Measurements from ENCODE around the gene PDE4B.

PDE4B gene

GRCh38 chr1:66348776-66349175 is 556.1 kb downstream of the PDE4B start:
- DNase-seq, result no peak

DNA sequence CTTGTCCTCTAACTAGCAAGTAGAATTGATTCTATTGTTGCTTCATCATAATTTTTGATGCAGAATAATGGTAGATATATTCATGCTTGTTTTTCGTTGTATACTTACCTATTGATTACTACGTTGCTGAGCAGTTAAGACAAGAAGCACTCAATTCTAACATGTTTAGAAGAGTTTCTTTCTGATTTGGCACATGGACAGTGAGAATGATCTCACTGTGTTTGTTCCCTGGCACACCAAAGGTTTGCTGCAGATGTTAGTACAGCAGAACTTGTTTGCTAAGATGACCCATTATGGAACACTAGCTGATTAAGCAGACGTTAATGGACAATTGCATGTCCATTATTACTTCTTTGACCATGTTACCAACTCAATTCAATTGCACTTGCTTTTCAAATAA is 556.5 kb downstream of the PDE4B start:
- DNase-seq, result no peak

DNA sequence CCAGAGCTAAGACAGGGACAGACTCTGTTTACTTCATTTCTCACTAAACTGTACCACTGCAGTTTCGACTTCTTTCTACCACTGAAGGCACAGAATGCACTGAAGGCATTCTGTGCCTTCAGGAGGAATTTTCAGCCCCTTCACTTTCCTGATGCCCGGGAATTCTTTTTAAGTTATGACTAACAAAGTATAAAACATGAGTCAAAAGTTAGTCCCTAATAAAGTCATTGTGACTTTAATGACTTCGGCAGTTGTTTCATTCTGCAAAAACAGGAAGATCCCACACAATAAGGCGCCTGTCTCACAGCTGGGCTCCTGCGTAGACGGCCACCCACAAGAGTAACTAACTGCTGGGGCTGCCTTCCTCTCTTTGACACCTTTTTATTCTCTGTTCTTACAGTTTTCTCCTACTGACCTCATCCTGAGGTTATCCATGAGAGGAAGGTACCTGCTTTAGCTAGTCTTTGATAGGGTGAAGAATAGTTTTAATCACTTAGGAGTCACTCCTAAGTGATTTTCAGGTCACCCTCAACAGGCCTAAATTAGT is 557.4 kb downstream of the PDE4B start:
- no peak for DNase-seq

- no peak for DNase-seq
Observed at GRCh38 chr1:66351478-66351877, 558.8 kb downstream of the PDE4B start.

GRCh38 chr1:66351913-66352312 is 559.2 kb downstream of the PDE4B start:
- peak; percentile 57 for DNase-seq

GRCh38 chr1:66352792-66353191 is 560.1 kb downstream of the PDE4B start:
- no peak for DNase-seq

DNA sequence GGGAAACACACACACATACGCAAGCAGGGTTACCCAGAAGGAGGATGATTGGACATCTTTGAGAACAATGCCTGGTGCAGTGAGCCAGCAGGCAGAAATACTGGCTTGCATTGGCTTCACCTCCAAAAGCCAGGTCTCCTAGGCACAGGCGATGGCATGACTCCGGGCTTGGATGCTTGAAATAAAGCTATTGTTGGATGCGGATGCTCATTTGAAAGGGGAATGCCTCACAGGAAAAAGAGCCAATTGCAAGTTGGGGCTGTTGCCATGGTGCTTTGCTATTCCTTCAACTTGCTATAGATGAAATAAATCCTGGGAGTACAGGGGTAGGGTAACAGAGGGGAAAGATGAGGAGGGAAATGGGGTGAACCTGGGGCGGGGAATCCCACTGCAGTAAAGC is 560.6 kb downstream of the PDE4B start:
- DNase-seq, result no peak

GRCh38 chr1:66354311-66355201 is 561.9 kb downstream of the PDE4B start:
- no peak for DNase-seq

DNA sequence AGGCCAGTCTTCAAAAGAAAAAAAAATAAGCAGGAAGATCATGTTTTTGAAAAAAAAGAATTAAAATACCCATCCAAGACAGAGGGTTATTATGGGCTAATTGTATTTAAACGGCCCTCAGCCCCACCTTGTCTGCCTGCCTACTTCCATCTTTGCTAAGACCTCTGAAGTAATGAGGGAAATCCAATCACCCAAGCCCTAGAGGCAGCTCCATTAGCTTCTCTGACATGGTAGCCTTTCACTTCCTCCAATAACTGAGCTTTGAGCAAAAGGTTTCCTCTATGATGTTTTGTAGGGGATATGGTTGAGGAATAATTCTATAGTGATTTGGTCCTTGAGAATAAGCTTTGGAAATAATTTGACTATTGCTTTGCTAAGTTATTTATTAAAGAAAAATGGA is 563.1 kb downstream of the PDE4B start:
- no peak for DNase-seq

GRCh38 chr1:66356605-66357004 is 563.9 kb downstream of the PDE4B start:
- DNase-seq, result no peak

DNA sequence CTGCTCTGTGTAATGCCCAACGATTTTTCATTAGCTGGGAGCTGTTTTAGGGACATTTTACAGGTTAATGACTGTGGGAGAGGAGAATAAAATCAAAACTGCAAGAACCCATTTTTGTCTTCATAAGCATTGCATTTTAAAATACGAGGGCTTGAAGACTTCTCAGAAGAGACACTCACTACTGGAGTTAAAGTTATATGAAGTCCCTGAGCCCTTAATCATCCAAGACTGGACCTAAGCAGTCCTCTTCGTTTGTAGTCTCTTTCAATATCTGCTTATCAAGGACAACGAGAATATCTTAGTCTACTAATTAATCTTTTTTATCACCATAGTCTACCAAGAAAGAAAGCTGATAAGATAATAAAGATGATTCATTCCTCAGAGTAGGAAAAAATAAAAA is 564.3 kb downstream of the PDE4B start:
- no peak for DNase-seq

GRCh38 chr1:66357478-66358197 is 564.9 kb downstream of the PDE4B start:
- no peak for DNase-seq

GRCh38 chr1:66359269-66359668 is 566.6 kb downstream of the PDE4B start:
- DNase-seq, result no peak

DNA sequence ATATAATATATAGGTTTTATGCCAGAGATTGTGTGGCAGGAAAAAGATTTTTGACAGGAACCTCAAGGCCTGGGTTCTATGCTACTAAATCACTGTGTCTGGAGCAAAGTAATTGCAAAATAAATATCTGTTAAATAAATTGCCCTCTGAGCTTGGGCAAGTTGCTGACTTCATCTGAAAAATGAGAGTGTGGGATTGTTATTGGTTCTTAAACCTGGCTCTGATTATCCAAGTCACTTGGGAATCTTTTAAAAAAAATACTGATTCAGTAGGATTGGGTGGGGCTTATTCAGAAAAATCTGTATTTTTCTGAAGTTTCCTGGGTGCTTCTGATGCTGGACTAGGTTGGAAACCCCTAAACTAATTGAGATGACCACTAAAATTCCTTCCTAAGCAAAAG is 567.1 kb downstream of the PDE4B start:
- no peak for DNase-seq

- DNase-seq, result peak in 1 of 2 experiments; percentile 75
Observed at GRCh38 chr1:66360285-66360724, 567.6 kb downstream of the PDE4B start.

GRCh38 chr1:66364578-66365391 is 572.1 kb downstream of the PDE4B start:
- DNase-seq, result no peak

DNA sequence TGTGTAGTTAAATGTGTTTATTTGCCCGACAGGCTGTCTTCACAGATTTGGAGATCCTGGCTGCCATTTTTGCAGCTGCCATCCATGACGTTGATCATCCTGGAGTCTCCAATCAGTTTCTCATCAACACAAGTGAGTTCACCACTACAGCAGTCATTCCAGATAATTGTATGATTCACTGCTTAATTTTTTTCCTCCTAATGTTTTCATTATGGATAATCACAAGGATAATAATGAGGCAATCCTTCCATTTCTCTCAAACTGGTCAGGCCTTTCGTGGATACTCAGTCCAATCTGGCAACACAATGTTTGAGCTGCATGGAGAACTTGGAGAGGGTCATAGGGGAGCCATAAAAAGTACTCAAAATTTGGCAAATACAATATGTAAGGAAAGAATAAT is 572.9 kb downstream of the PDE4B start:
- DNase-seq, result no peak

- no peak for DNase-seq
Observed at GRCh38 chr1:66366634-66367033, 573.9 kb downstream of the PDE4B start.

DNA sequence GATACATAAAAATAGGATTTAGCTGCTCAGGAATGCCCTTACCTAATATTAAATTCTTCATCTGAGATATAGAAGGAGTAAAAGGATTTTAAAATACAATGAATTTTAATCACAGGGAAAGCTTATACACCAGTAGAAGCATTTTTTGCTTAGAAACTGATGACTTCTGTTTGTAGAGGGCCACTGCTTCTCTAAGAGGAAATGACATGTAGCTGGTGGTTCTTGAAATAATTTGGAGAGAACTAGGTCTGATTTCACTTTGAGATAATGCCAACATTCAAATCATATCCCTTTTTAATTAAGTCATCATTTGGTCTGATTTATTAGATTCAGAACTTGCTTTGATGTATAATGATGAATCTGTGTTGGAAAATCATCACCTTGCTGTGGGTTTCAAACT is 574.7 kb downstream of the PDE4B start:
- no peak for DNase-seq

DNA sequence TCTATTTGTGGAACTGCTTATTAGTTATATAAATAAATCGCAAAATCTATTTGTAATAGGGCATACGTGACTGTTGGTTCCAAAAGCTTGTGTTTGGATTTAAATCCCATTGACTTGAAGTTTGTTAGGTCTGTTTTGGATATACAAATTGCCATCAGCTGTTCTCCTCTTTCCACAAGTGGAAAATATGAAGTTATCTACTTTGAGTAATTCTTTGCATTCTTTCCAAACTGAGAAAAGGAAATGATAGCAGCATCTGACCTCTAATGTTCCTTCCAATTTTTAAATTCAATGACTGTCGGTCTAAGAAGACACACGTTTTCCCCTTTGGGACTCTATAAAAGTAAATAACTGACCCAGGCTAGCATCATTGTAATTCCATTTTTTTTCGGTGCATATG is 575.6 kb downstream of the PDE4B start:
- DNase-seq, result no peak

DNA sequence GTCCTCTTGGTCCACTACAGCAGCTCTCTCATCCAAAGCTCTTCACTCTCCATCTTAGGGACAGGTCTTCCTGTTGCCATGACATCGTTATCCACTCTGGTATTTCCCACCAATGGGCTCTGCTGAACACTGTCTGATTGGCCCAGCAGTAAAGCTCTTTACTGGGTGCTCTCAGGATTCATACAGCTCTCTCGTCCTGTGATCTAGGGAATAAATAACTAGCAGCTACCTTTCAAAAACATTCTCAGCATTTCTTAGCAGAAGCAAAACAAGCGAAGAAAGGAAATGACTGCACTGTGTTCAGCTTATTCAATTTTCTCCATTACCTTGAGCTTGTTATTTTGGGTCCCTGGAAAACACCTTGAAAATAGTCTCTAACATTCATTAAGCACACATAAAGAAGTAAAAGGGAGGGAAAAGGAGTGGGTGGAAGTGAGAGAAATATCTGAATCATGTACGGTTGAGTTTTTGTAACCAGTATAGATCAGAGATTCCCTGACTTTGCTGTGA is 577.8 kb downstream of the PDE4B start:
- no peak for DNase-seq

DNA sequence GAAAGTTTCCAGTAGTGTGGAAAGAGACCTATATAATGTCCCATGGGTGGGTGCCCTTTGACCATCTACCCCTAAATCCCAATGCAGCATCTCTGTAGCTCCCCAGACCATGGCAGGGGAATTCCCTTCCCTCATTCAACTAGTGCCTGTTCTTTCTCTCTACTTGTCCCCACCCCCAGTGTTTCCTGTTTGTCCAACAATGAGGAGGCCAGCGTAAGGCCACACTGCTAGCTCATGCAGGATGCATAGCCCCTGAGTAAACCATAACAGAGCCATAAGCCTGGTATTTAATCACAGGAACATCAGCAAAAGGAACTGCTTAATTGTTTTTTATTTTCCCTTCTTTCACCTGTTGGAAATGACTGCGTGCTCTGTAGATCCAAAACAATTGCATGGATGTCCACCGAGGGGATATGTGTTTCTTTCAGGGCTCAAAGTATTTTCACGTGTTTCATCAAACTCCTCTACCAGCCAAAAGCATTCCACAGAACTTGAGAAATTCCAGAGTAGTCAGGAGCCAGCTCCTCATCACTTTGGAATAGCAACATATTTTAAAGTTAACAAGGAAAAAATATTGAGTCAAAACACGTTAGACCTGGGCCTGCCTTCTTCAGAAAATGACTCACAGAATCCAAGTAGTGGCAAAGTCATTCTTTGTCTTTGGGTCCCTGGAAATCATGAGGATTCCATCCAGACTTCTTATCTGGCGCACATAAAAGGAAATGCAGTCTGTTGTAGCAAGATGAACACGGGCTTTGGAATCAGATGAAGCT is 578.7 kb downstream of the PDE4B start:
- no peak for DNase-seq
